Neural cell (in vitro differentiated cells): ENCODE results near the gene BICC1. TPM values are rescaled to one million over a fixed set of nuclear protein-coding genes. Genes with fewer than 3 reads are reported as not detected.
A peak's percentile ranks its signal among the peaks of the same experiment; 100 is the strongest.

ENCODE experiments used
- H2AFZ ChIP-seq: fragments of 200-600, 300-800 bp; sonication (generic), shearing (Covaris generic); 2 replicates; pipeline ENCODE4 v1.6.0; 2014; ENCODE audit warnings: low read depth, mild to moderate bottlenecking, antibody characterized with exemption, low read length, moderate library complexity
- H3F3A ChIP-seq: fragments of 200-600 bp; shearing (Covaris generic); 2 replicates; pipeline ENCODE4 v1.6.1; 2016; ENCODE audit warnings: mild to moderate bottlenecking, moderate library complexity, mixed read lengths, antibody characterized with exemption, low read length; ENCODE audit not compliant: insufficient read depth, poor library complexity, severe bottlenecking
- H3K27ac ChIP-seq: fragments of 200-600, 300-800 bp; sonication (generic), shearing (Covaris generic); 2 replicates; pipeline ENCODE4 v1.5.1; 2014; ENCODE audit warnings: mild to moderate bottlenecking, low read length, moderate library complexity
- H3K27me3 ChIP-seq: fragments of 300-800, 200-600 bp; sonication (generic), shearing (Covaris generic); 2 replicates; pipeline ENCODE4 v1.6.0; 2014; ENCODE audit warnings: mild to moderate bottlenecking, low read depth, low read length, moderate library complexity; ENCODE audit not compliant: insufficient read depth
- H3K36me3 ChIP-seq: fragments of 300-800, 200-600 bp; sonication (generic), shearing (Covaris generic); 2 replicates; pipeline ENCODE4 v1.5.1; 2014; ENCODE audit warnings: mild to moderate bottlenecking, antibody characterized with exemption, low read length, moderate library complexity; ENCODE audit not compliant: insufficient read depth
- H3K4me2 ChIP-seq: fragments of 300-800, 200-600 bp; sonication (generic), shearing (Covaris generic); 2 replicates; pipeline ENCODE4 v1.6.0; 2014; ENCODE audit warnings: mild to moderate bottlenecking, low read length
- H3K4me3 ChIP-seq: fragments of 300-800, 200-600 bp; sonication (generic), shearing (Covaris generic); 2 replicates; pipeline ENCODE4 v1.5.1; 2014; ENCODE audit warnings: mild to moderate bottlenecking, low read length, moderate library complexity
- H3K79me2 ChIP-seq: fragments of 200-600 bp; shearing (Covaris generic); replicated peaks from 2 replicates; pipeline ENCODE4 v1.6.0; 2014; ENCODE audit warnings: mild to moderate bottlenecking, low read length, moderate library complexity; ENCODE audit not compliant: insufficient read depth
- H3K9ac ChIP-seq: fragments of 300-800, 200-600 bp; sonication (generic), shearing (Covaris generic); 2 replicates; pipeline ENCODE4 v1.6.1; 2016; ENCODE audit warnings: mild to moderate bottlenecking, low read length, mixed read lengths
- H3K9me2 ChIP-seq: fragments of 200-600 bp; shearing (Covaris generic); 2 replicates; pipeline ENCODE4 v1.6.1; 2016; ENCODE audit warnings: mild to moderate bottlenecking, low read length, mixed read lengths; ENCODE audit not compliant: insufficient read depth
- H3K9me3 ChIP-seq: fragments of 200-600, 300-800 bp; sonication (generic), shearing (Covaris generic); 2 replicates; pipeline ENCODE4 v1.6.1; 2016; ENCODE audit warnings: mild to moderate bottlenecking, mixed run types, low read length, moderate library complexity, mixed read lengths
- H4K20me1 ChIP-seq: fragments of 200-600 bp; shearing (Covaris generic); 2 replicates; pipeline ENCODE4 v1.6.1; 2016; ENCODE audit warnings: mild to moderate bottlenecking, mixed run types; ENCODE audit not compliant: insufficient read depth
- EP300 ChIP-seq: fragments of 450-650 bp; conservative IDR thresholded peaks from 2 replicates; pipeline ENCODE4 v1.6.1; 2014; ENCODE audit warnings: antibody characterized with exemption, mild to moderate bottlenecking, moderate library complexity; ENCODE audit not compliant: poor library complexity, severe bottlenecking
- EZH2 ChIP-seq: fragments of 200-600, 300-800 bp; shearing (Covaris generic), sonication (generic); IDR thresholded peaks from 2 replicates; pipeline ENCODE4 v1.6.1; 2014; ENCODE audit warnings: antibody characterized with exemption, low read length, borderline replicate concordance, mild to moderate bottlenecking; ENCODE audit not compliant: insufficient read depth, poor library complexity, severe bottlenecking
- MXI1 ChIP-seq: fragments of 450-650 bp; conservative IDR thresholded peaks from 2 replicates; pipeline ENCODE4 v1.6.1; 2014; ENCODE audit warnings: antibody characterized with exemption, mild to moderate bottlenecking; ENCODE audit not compliant: poor library complexity, severe bottlenecking
- POLR2AphosphoS5 ChIP-seq: IDR thresholded peaks from 2 replicates; pipeline ENCODE4 v1.6.1; 2012
- RAD21 ChIP-seq: fragments of 450-650 bp; conservative IDR thresholded peaks from 2 replicates; pipeline ENCODE4 v1.6.1; 2014; ENCODE audit warnings: antibody characterized with exemption, mild to moderate bottlenecking, moderate library complexity
- SMC3 ChIP-seq: fragments of 450-650 bp; conservative IDR thresholded peaks from 2 replicates; pipeline ENCODE4 v1.6.1; 2014; ENCODE audit warnings: antibody characterized with exemption, mild to moderate bottlenecking, moderate library complexity; ENCODE audit not compliant: poor library complexity
- TAF1 ChIP-seq: IDR thresholded peaks from 2 replicates; pipeline ENCODE4 v1.6.1; 2012; ENCODE audit warnings: low read depth
- polyA plus RNA-seq: library from polyadenylated mRNA; depleted of rRNA; stranded (reverse); fragments of >200 nt; gene quantifications from 2 replicates; pipeline ENCODE4 v1.2.3, GENCODE V29; 2014
- TF ChIP-seq, protein P1 (sequence below): fragments of 450-650 bp; IDR thresholded peaks from 2 replicates; pipeline ENCODE4 v1.5.1; 2014; ENCODE audit warnings: antibody characterized with exemption, mild to moderate bottlenecking, moderate library complexity; ENCODE audit not compliant: poor library complexity, severe bottlenecking
- TF ChIP-seq, protein P2 (sequence below): IDR thresholded peaks from 2 replicates; pipeline ENCODE4 v1.6.1; 2012; ENCODE audit warnings: borderline replicate concordance

The BICC1 gene
- polyA plus RNA-seq, 1 donor from 2014 or later = 7.6 TPM

DNA sequence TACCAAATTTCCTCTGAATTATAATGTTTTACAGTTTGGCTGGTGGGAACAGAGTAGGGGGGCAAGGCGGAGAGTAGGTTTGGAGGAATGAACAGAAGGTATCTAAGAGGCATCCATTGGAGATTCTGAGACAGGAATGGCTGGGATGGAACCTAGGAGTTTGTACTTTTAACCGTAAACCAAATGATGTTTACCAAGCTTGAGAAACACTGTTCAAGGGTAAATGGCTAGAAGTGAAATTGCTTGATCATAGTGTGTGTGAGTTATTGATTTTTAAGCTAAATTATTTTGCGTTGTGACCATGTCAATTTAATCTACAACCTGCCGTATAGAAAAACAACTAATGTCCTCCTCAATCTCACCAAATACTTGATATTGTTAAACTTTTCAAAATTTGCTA, 357.4 kb downstream of the BICC1 start:
- Histone ChIP-seq H3K27ac (no peak overlapping the region), H3F3A (no peaks in the 10 kb centered on the region), H3K9me3 (no peaks in the 10 kb centered on the region), H3K4me3 (no peak overlapping the region), H4K20me1 (no peaks in the 10 kb centered on the region), H3K79me2 (no peaks in the 10 kb centered on the region), H3K27me3 (no peaks in the 10 kb centered on the region), H3K9me2 (no peaks in the 10 kb centered on the region), H3K9ac (no peak overlapping the region), H3K4me2 (no peak overlapping the region), H3K36me3 (no peaks in the 10 kb centered on the region), H2AFZ (no peak overlapping the region)
- TF ChIP-seq EP300 (no peak), SMC3 (no peak), POLR2AphosphoS5 (no peak), TAF1 (no peak), MXI1 (no peak), EZH2 (no peak), RAD21 (no peak)
- TF ChIP-seq, protein P1, sequence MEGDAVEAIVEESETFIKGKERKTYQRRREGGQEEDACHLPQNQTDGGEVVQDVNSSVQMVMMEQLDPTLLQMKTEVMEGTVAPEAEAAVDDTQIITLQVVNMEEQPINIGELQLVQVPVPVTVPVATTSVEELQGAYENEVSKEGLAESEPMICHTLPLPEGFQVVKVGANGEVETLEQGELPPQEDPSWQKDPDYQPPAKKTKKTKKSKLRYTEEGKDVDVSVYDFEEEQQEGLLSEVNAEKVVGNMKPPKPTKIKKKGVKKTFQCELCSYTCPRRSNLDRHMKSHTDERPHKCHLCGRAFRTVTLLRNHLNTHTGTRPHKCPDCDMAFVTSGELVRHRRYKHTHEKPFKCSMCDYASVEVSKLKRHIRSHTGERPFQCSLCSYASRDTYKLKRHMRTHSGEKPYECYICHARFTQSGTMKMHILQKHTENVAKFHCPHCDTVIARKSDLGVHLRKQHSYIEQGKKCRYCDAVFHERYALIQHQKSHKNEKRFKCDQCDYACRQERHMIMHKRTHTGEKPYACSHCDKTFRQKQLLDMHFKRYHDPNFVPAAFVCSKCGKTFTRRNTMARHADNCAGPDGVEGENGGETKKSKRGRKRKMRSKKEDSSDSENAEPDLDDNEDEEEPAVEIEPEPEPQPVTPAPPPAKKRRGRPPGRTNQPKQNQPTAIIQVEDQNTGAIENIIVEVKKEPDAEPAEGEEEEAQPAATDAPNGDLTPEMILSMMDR = no peak
- TF ChIP-seq, protein P2, sequence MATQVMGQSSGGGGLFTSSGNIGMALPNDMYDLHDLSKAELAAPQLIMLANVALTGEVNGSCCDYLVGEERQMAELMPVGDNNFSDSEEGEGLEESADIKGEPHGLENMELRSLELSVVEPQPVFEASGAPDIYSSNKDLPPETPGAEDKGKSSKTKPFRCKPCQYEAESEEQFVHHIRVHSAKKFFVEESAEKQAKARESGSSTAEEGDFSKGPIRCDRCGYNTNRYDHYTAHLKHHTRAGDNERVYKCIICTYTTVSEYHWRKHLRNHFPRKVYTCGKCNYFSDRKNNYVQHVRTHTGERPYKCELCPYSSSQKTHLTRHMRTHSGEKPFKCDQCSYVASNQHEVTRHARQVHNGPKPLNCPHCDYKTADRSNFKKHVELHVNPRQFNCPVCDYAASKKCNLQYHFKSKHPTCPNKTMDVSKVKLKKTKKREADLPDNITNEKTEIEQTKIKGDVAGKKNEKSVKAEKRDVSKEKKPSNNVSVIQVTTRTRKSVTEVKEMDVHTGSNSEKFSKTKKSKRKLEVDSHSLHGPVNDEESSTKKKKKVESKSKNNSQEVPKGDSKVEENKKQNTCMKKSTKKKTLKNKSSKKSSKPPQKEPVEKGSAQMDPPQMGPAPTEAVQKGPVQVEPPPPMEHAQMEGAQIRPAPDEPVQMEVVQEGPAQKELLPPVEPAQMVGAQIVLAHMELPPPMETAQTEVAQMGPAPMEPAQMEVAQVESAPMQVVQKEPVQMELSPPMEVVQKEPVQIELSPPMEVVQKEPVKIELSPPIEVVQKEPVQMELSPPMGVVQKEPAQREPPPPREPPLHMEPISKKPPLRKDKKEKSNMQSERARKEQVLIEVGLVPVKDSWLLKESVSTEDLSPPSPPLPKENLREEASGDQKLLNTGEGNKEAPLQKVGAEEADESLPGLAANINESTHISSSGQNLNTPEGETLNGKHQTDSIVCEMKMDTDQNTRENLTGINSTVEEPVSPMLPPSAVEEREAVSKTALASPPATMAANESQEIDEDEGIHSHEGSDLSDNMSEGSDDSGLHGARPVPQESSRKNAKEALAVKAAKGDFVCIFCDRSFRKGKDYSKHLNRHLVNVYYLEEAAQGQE = no peak

DNA sequence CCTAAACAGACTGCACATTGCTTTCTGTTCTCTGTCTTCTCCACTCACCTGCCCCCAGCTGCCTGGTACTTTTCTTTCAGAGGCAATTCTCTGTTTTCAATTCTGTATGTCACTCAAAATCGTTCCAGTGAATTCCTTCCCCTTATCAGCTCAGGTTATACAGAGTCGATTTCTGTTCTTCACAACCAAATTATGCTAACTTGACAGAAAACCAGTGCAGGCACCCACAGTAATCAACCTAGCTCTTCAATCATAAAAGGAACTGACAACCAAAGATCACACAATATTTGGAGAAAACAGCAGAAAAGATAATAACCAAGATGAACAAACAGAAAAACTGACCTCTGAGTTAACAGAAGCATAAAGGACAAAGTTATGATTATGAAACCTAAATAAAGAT, 360.5 kb downstream of the BICC1 start:
- Histone ChIP-seq H3K9me2 (no peaks in the 10 kb centered on the region), H3K27ac (no peak overlapping the region), H3K9ac (no peak overlapping the region), H3K36me3 (no peaks in the 10 kb centered on the region), H3K4me2 (no peak overlapping the region), H3K79me2 (no peaks in the 10 kb centered on the region), H3K9me3 (no peaks in the 10 kb centered on the region), H3F3A (no peaks in the 10 kb centered on the region), H4K20me1 (no peaks in the 10 kb centered on the region), H2AFZ (no peak overlapping the region), H3K4me3 (no peak overlapping the region), H3K27me3 (no peaks in the 10 kb centered on the region)
- TF ChIP-seq EP300 (peak; percentile 23), RAD21 (no peak), SMC3 (no peak), POLR2AphosphoS5 (no peak), EZH2 (no peak), TAF1 (no peak), MXI1 (no peak)

Other genes with a start within 250 kb of the BICC1 start
- 11.4 and 11.7 TPM in 2 replicates for gene IPMK, start 245.0 kb upstream of the BICC1 start, polyA plus RNA-seq
- 86.3 and 104 TPM in 2 replicates for gene CISD1, start 243.7 kb upstream of the BICC1 start, polyA plus RNA-seq
- 68.6 and 89.8 TPM in 2 replicates for gene UBE2D1, start 177.9 kb upstream of the BICC1 start, polyA plus RNA-seq
- 26.5 and 27.2 TPM in 2 replicates for gene TFAM, start 127.5 kb upstream of the BICC1 start, polyA plus RNA-seq